Dedifferentiated amniotic fluid mesenchymal stem cell (primary cell): Measurements from ENCODE around the gene SGK1.
"Not testable (repeated sequence)": the region's sequence is repeated elsewhere in the genome, so short reads cannot be mapped to it uniquely, and the experiment has no call there.

Experiments used
- DNase-seq: peaks from one replicate; pipeline ENCODE4 v3.0.0-alpha.2; 2016; ENCODE audit errors: extremely low spot score

The SGK1 gene

DNA sequence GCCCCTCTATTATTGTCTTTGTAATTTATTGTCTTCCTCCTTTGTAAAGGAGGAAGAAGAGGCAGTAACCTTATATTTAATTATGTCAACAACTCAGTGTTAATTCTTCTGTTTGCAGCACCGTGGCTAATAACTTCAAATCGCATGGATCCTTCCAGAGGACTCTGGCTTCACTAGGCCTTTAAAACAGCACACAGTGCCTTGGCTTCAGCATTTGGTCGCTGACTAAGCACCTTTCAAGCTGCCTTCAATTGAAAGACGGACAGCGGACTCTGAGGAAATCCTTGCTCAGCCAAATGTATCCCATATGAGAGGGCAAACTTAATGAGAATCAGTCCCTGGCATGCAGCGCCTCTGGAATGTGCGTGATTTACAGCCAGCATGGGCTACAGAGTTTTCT is 64.2 kb downstream of the SGK1 start:
- DNase-seq: peak; percentile 83

DNA sequence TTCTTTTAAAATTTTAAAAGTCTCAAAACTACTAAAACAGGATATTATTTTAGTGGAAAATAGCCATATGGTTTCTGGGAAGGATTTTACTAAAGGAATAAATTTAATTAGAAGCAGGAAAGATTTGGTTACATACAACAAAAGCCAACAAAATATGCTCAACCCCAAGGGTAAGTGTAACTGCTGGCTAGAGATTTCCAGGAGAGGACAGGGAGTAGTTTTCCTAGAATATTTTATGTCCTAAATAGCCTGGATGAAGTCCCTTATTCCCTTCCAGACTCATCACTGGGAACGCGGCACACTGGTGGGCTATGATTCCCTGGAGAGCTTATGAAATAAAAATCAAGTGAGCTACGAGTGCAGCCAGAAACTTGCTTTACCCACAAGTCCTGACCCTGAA is 66.6 kb downstream of the SGK1 start:
- DNase-seq: no peak

GRCh38 chr6:134250776-134251175 is 67.1 kb downstream of the SGK1 start:
- DNase-seq: no peak

DNA sequence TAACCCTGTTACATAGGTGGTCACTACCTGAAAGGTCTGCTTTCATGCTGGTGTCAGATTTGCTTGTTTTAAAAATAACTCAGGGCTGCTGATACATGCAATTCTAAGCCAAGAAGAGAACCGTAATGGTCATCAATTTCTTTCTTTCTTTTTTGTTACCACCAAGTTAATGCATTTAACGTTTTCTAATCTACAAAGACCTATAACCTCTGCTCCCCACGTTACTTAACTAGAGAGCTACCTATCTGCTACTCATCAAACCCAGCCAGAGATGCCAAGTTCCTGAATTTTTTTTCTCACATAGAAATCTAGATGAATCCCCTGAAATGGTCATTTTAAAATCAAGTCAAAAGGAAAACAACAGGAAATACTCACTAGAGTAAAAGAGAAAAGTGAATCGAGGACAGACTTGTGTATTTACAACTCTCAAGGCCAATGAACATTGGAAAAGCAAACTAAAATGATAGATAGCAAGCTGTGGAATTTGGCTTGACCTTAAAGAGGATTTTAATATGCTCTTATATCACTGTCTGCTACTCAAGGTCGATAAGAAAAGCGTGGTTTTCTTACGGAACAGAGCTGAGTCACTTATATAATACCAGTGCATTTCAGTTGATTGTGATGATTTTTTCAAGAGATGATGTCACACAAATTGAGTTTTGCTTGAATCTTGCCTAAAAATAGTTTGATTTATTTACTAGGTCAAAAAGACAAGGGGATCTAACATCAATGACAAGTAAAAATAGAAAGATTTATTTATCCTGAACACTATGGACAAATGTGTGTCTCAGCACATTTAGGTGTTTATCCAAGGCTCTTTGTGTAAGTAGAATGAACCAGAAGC is 67.9 kb downstream of the SGK1 start:
- DNase-seq: no peak

DNA sequence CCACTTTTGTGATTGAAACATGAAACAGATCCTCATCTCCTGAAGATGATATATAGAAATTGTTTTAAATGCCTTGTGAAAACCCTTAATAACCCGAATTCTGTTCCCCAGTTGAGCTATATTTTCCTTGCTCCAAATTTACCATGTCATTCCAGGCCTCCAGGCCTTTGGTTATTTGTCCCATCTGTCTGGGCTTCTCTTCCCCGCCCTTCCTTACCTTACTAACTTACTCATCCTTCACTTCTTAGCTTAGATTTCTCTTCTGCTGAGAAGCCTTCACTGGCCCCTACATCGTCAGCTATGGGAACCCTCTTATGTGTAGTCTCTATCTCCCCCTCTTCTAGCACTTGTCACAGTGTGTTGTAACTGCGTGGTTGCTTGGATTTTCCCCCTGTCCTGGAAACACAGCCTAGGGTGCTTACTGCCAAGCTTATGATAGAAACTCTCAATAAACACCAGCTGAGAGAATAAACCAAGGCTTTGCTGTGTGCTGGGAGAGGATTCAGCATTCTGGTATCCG is 68.6 kb downstream of the SGK1 start:
- no peak for DNase-seq

- no peak for DNase-seq
Measured at GRCh38 chr6:134247844-134248580, 69.9 kb downstream of the SGK1 start.

- no peak for DNase-seq
Measured at GRCh38 chr6:134247231-134247833, 70.6 kb downstream of the SGK1 start.

GRCh38 chr6:134245706-134246105 is 72.2 kb downstream of the SGK1 start:
- no peak for DNase-seq

DNA sequence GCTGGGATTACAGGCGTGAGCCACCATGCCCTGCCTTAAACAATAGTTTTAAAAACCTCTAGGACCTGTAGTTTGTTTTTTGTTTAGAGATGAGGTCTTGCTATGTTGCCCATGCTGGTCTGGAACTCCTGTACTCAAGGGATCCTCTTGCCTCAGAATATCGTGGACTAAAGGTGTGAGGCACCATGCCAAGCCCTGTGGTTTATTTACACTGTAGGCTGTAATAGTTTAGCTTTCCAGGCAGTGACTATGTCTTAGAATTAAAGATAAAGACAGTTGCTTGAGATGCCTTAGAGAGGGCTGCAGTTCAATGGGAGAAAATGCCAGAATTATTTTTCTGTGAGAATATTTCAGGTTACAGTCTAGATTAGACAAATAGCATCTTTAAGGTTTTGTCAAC is 72.9 kb downstream of the SGK1 start:
- DNase-seq: no peak

- DNase-seq: no peak
Measured at GRCh38 chr6:134240665-134241431, 77.1 kb downstream of the SGK1 start.

DNA sequence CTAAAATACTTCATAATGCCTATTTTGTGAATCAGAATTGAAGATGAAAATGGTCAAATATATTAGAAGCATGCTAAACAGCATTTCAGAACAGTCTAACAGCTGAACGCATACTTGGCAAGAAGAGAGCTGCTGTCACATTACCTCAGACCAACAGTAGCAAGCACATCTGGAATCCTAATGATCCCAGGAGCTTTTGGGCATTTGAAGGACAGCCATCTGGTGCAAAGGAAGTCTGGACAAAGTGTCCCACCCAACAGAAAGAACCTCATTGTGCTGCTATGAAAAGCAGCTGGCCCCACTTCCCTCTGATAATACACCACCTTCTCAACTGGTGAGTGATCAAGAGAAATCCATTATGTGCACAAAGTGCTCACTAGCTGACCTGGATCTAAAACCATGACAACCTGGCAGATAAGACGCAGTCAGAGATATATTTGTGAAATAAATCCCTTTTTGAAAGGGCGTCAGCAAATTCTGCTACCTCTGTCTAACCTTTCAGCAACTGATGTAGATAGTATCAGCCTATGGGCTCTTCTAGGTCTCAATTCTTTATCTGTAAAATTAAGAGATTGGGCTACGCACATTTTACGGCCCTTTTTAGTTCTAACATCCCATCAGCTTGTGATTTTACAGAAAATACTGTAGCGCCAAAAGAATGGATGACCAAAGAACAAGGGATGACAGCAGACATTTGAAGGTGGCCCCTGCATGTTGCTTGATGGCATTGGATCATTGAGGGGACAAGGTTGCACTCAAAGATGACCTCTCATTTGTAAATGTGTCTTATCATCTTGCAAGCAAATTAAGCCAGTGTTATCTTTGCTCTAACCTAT is 78.7 kb downstream of the SGK1 start:
- no peak for DNase-seq

GRCh38 chr6:134238006-134238405 is 79.9 kb downstream of the SGK1 start:
- no peak for DNase-seq

GRCh38 chr6:134235937-134236751 is 81.8 kb downstream of the SGK1 start:
- no peak for DNase-seq

DNA sequence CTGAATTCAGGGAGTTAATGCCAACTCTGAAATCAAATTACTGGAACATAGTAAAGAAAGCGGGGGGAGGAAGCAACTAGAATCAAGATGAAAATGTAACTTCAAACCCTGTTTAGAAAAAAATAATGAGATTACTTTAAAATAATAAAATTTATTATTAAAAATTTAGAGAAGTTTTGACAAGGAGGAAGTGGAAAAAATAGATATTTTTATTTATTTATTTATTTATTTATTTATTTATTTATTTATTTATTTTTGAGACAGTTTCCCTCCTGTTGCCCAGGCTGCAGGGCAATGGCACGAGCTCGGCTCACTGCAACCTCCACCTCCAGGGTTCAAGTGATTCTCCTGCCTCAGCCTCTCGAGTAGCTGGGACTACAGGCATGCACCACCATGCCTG is 82.6 kb downstream of the SGK1 start:
- DNase-seq: not testable (repeated sequence)

DNA sequence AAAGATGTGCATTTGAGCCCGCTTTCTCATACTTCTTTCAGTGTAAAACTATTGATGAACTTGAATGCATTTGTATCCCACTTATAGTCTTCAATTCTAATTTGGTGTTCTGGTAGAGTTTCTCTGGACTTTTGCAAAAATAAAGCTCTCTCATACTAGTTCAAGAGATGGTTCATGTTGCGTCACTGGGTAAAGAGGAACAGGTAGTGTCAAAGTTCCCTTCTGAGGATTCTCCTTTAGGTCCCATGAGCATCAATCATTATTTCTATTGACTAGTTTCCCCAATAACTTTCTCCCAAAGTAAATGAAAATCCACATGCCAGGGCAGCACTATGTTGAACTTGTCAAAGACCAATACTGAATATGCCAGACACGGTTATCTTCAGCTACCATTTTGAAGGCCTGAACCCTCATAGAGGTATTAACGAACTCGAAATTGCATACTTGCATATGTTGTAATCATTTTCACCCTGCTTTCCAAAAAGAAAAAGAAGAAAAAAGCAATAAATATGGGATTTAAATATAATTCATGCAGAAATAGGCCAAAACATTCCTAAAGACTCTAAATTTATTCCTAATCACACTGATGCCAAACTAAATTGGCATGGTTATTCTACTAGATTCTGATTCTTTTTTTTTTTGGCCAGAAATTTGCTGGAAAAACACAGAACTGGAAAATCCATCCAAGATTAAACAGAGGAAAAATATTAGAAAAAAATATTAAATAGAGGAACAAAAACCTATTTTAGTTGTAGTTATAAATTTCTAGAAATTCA is 84.5 kb downstream of the SGK1 start:
- DNase-seq: no peak

GRCh38 chr6:134230940-134231339 is 87.0 kb downstream of the SGK1 start:
- DNase-seq: no peak

- DNase-seq: no peak
Measured at GRCh38 chr6:134230087-134230700, 87.7 kb downstream of the SGK1 start.

DNA sequence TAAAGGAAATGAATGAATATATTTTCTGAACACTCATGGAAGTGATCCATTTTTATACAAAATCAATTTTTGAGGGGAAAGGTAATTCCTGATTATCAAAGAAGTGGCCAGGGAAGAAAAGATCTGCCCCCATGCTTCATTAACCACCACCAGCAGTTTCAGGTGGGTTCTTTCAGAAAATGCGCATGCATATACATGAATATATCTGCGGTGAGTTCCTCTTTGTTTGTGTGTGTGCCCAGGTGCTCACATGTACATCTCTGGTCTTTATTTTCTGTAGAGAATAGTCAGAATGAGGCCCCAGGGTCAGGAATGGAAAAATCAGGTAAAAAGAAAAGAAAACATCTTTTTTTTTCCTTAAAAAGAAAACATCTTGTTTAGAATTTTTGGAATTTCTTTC is 88.4 kb downstream of the SGK1 start:
- DNase-seq: no peak
